Measurements from ENCODE around the gene BMAL1. TPM values are rescaled to one million over a fixed set of nuclear protein-coding genes. Genes with fewer than 3 reads are reported as not detected.

Gene BMAL1
- total and polyA plus RNA-seq, 2 of the 8 experiments (the other 6 are each of a cell fraction or from before 2014, with no cell fraction given): 6.8 to 6.9 TPM

GRCh38 chr11:13341026-13341425 is 63.4 kb downstream of the BMAL1 start:
- 65% methylated on average over 5 of the region's 5 CpGs; no CpG with 5 or more reads in 1 of the 2 experiments for WGBS, 2 experiments (ENCODE audit: extremely low coverage in 1 of 2, insufficient coverage in 1 of 2, insufficient read length in 1 of 2, insufficient replicate concordance in 2 of 2, low coverage in 1 of 2, low lambda C conversion rate in 2 of 2, missing lambda C conversion rate in 1 of 2)
- TF ChIP-seq CBX5 (IDR thresholded peaks at IDR 0.05; ENCODE audit: low read depth, low read length) (no peak), HDAC6 (IDR thresholded peaks at IDR 0.05; ENCODE audit: low read depth, low read length) (no peak), TEAD4 (IDR thresholded peaks at IDR 0.05; ENCODE audit: low read depth, low read length) (no peak), GTF2F1 (IDR thresholded peaks at IDR 0.05; ENCODE audit: borderline replicate concordance, low read depth, low read length) (no peak), EP300 (IDR thresholded peaks at IDR 0.05; ENCODE audit: borderline replicate concordance in 1 of 2, low read depth in 2 of 2, low read length in 2 of 2) (no peak)

More at GRCh38 chr11:13341026-13341425, 63.4 kb downstream of the BMAL1 start:
- FAIRE-seq (no peak), DNase-seq (ENCODE audit: low read depth in 1 of 2, low spot score in 2 of 2) (no peak)
- H2BK120ac ChIP-seq (replicated peaks; ENCODE audit: low read depth, low read length): no peak overlapping the region
- H4K5ac ChIP-seq (ENCODE audit: insufficient read length, low read depth, low read length): no peak overlapping the region
- H3K14ac ChIP-seq (ENCODE audit: insufficient read length): no peak overlapping the region
- no peaks in the 10 kb centered on the region for H3K27me3 ChIP-seq (replicated peaks in 1 of 4; ENCODE audit: control insufficient read depth in 3 of 4, extremely low read depth in 1 of 4, insufficient read depth in 3 of 4, low read length in 3 of 4)
- H2BK15ac ChIP-seq (ENCODE audit: low read length): no peak overlapping the region
- no peaks in the 10 kb centered on the region; a peak in 1 of 4 replicates for H3K79me2 ChIP-seq (ENCODE audit: control insufficient read depth in 1 of 2, insufficient read depth in 2 of 2, low read length in 2 of 2)
- no peaks in the 10 kb centered on the region; the same call in 1 of the 2 replicates for H3K79me1 ChIP-seq (ENCODE audit: low read depth, low read length)
- H4K91ac ChIP-seq (replicated peaks; ENCODE audit: insufficient read length, low read length): no peak overlapping the region
- H3K4me2 ChIP-seq (ENCODE audit: insufficient read depth in 1 of 2, low read depth in 2 of 2, low read length in 2 of 2): no peak overlapping the region
- H3K18ac ChIP-seq (ENCODE audit: extremely low read depth, low read length): no peak overlapping the region
- no peak overlapping the region for H3K9ac ChIP-seq (replicated peaks in 1 of 4; ENCODE audit: extremely low read depth in 1 of 4, low read depth in 3 of 4, low read length in 3 of 4)
- no peak overlapping the region for H3K4me3 ChIP-seq (ENCODE audit: extremely low read depth in 1 of 4, insufficient read depth in 2 of 4, low read depth in 3 of 4, low read length in 4 of 4)
- peaks cover 0 to 2% of the 10 kb centered on the region in 2 experiments for H4K20me1 ChIP-seq (replicated peaks in 1 of 2; ENCODE audit: control insufficient read depth in 1 of 2, insufficient read depth in 2 of 2, low read length in 2 of 2)
- peaks cover 0 to 2% (median 0%) of the 10 kb centered on the region in 4 experiments; a peak in 2 of 7 replicates for H3K4me1 ChIP-seq (replicated peaks in 1 of 4; ENCODE audit: control insufficient read depth in 3 of 4, insufficient read depth in 4 of 4, low read length in 3 of 4)
- H3K9me3 ChIP-seq (ENCODE audit: insufficient read depth in 2 of 2, low read depth in 1 of 2, low read length in 1 of 2): peaks cover 0 to 4% of the 10 kb centered on the region in 2 experiments; a peak in 1 of 4 replicates
- no peak overlapping the region for H4K8ac ChIP-seq (ENCODE audit: extremely low read depth, insufficient read depth, low read length)
- H2AFZ ChIP-seq (ENCODE audit: low read length): no peak overlapping the region
- H2BK12ac ChIP-seq (ENCODE audit: low read depth, low read length): no peak overlapping the region
- no peak overlapping the region for H3K23ac ChIP-seq (ENCODE audit: insufficient read length)
- no peak overlapping the region for H3K4ac ChIP-seq (replicated peaks; ENCODE audit: insufficient read length, low read depth, low read length)
- POLR2A ChIA-PET (ENCODE audit: partially characterized antibody): no interaction called here
- H3K27ac ChIP-seq (ENCODE audit: low read depth, low read length): no peak overlapping the region
- H3K23me2 ChIP-seq (ENCODE audit: low read depth, low read length): no peaks in the 10 kb centered on the region
- H2BK20ac ChIP-seq (ENCODE audit: low read length): no peak overlapping the region
- no peak overlapping the region for H2BK5ac ChIP-seq (ENCODE audit: low read depth, low read length)
- CTCF ChIA-PET (ENCODE audit: partially characterized antibody): interaction anchor here (0.9 to 6.2 kb wide), 3 partner anchors 130 to 194 kb away, joined by 3 to 98 read pairs (median 3); no protein-coding TSS in a partner anchor
- no peak overlapping the region for H2AK5ac ChIP-seq (ENCODE audit: low read depth, low read length)
- no peaks in the 10 kb centered on the region for H3K36me3 ChIP-seq (ENCODE audit: control insufficient read depth in 2 of 4, insufficient read depth in 4 of 4, low read length in 3 of 4)
- no peak overlapping the region for H3K56ac ChIP-seq (replicated peaks; ENCODE audit: insufficient read length, low read depth, low read length)

All from H1 (cell line).